Upper lobe of right lung (tissue), 1 donor: ENCODE measurements around the gene KCNH3. TPM values are rescaled to one million over a fixed set of nuclear protein-coding genes. Genes with fewer than 3 reads are reported as not detected.
A peak's percentile ranks its signal among the peaks of the same experiment; 100 is the strongest.

Source experiments
- ATAC-seq: fragments of 200-7000 bp; cut with Tn5 transposase; one replicate; pipeline ENCODE4 v1.9.1; 2020; ENCODE audit warnings: mild to moderate bottlenecking, moderate library complexity
- DNase-seq: peaks from one replicate; pipeline ENCODE4 v3.0.0-alpha.2; 2020
- H3K27ac ChIP-seq: fragments of 200-600 bp; one replicate; pipeline ENCODE4 v1.8.0; 2022
- H3K27me3 ChIP-seq: fragments of 200-600 bp; one replicate; pipeline ENCODE4 v1.8.0; 2022; ENCODE audit warnings: mild to moderate bottlenecking
- H3K36me3 ChIP-seq: fragments of 200-600 bp; one replicate; pipeline ENCODE4 v1.8.0; 2022
- H3K4me1 ChIP-seq: fragments of 200-600 bp; one replicate; pipeline ENCODE4 v1.8.0; 2022
- H3K4me3 ChIP-seq: fragments of 200-600 bp; one replicate; pipeline ENCODE4 v1.8.0; 2022; ENCODE audit warnings: mild to moderate bottlenecking
- H3K9me3 ChIP-seq: fragments of 200-600 bp; one replicate; pipeline ENCODE4 v1.8.0; 2022
- CTCF ChIP-seq: fragments of 200-600 bp; IDR thresholded peaks from one replicate; pipeline ENCODE4 v1.8.0; 2022; ENCODE audit warnings: antibody characterized with exemption
- intact Hi-C: fragments of 100-400 bp; cut with DNase I; formaldehyde crosslinking; loops from one replicate; pipeline ENCODE4 v1.11.0; 2022
- total RNA-seq: library from RNA; stranded (reverse); fragmentation: NEBNext Ultra II Directional; extraction: Animal tissue kit (Norgen Biotek cat#: 25700); gene quantifications from one replicate; pipeline ENCODE4 v1.2.1, GENCODE V29; 2021
- donor health status: DM: no; HTN: yes; CAD: no; lungs with severe emphysema.

The KCNH3 gene
- total RNA-seq, 1 donor from 2014 or later = 0.90 TPM

- H3K36me3 ChIP-seq = no peaks in the 10 kb centered on the region
- ATAC-seq = no peak
- no peaks in the 10 kb centered on the region for H3K9me3 ChIP-seq
- H3K27me3 ChIP-seq = peaks cover 39% of the 10 kb centered on the region
- no peak overlapping the region for H3K4me3 ChIP-seq
- intact Hi-C loops = no loop called here
- TF ChIP-seq CTCF = no peak
- no peak overlapping the region for H3K27ac ChIP-seq
- peaks cover 6% of the 10 kb centered on the region for H3K4me1 ChIP-seq
- peak; percentile 32 for DNase-seq
Observed at GRCh38 chr12:49541140-49541861, 2.5 kb downstream of the KCNH3 start.

GRCh38 chr12:49541911-49542505 is 3.2 kb downstream of the KCNH3 start:
- intact Hi-C loops = no loop called here
- no peak for ATAC-seq
- DNase-seq = peak; percentile 45
- no peak overlapping the region for H3K4me3 ChIP-seq
- no peaks in the 10 kb centered on the region for H3K9me3 ChIP-seq
- no peak for TF ChIP-seq CTCF
- H3K27ac ChIP-seq = no peak overlapping the region
- H3K4me1 ChIP-seq = peaks cover 6% of the 10 kb centered on the region
- peaks cover 39% of the 10 kb centered on the region for H3K27me3 ChIP-seq
- H3K36me3 ChIP-seq = no peaks in the 10 kb centered on the region

- intact Hi-C loops = no loop called here
- H3K27me3 ChIP-seq = peaks cover 37% of the 10 kb centered on the region
- TF ChIP-seq CTCF = no peak
- peaks cover under 1% of the 10 kb centered on the region for H3K4me1 ChIP-seq
- no peak overlapping the region for H3K4me3 ChIP-seq
- DNase-seq (peak; percentile 54), ATAC-seq (no peak)
- H3K9me3 ChIP-seq = no peaks in the 10 kb centered on the region
- H3K27ac ChIP-seq = no peak overlapping the region
- no peaks in the 10 kb centered on the region for H3K36me3 ChIP-seq
Observed at GRCh38 chr12:49542592-49543160, 3.8 kb downstream of the KCNH3 start.

GRCh38 chr12:49543221-49543913 is 4.5 kb downstream of the KCNH3 start:
- intact Hi-C loops = no loop called here
- no peak for TF ChIP-seq CTCF
- Histone ChIP-seq H3K4me3 (no peak overlapping the region), H3K27me3 (peaks cover 36% of the 10 kb centered on the region), H3K4me1 (no peaks in the 10 kb centered on the region), H3K27ac (no peak overlapping the region), H3K36me3 (no peaks in the 10 kb centered on the region), H3K9me3 (no peaks in the 10 kb centered on the region)
- DNase-seq (peak; percentile 55), ATAC-seq (no peak)

- Histone ChIP-seq H3K27ac (no peak overlapping the region), H3K9me3 (no peaks in the 10 kb centered on the region), H3K36me3 (no peaks in the 10 kb centered on the region), H3K4me1 (peaks cover 7% of the 10 kb centered on the region), H3K4me3 (no peak overlapping the region), H3K27me3 (peaks cover 39% of the 10 kb centered on the region)
- TF ChIP-seq CTCF = no peak
- DNase-seq (peak; percentile 60), ATAC-seq (no peak)
- intact Hi-C loops = no loop called here
Observed at GRCh38 chr12:49543914-49544815, 5.3 kb downstream of the KCNH3 start.
